ENCODE data around the gene PBX3. TPM values are rescaled to one million over a fixed set of nuclear protein-coding genes. Genes with fewer than 3 reads are reported as not detected.
A peak's percentile ranks its signal among the peaks of the same experiment; 100 is the strongest.
"Not testable (repeated sequence)": the region's sequence is repeated elsewhere in the genome, so short reads cannot be mapped to it uniquely, and the experiment has no call there.

PBX3 gene
- total RNA-seq, 1 donor from 2014 or later: 4.6 TPM

DNA sequence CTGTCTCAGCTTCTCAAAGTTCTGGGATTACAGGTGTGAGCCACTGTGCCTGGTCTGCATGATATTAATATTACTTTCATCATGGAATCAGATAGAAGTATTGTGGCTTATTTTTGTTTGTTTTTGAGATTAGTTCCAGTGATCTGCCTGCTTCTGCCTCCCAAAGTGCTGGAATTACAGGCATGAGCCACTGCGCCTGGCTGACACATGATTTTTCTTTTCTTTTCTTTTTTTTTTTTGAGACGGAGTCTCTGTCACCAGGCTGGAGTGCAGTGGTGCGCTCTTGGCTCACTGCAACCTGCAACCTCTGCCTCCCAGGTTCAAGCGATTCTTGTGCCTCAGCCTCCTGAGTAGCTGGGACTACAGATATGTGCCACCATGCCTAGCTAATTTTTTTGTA is 29.6 kb downstream of the PBX3 start:
- DNase-seq (ENCODE audit: low read depth in 2 of 2): not testable (repeated sequence)

DNA sequence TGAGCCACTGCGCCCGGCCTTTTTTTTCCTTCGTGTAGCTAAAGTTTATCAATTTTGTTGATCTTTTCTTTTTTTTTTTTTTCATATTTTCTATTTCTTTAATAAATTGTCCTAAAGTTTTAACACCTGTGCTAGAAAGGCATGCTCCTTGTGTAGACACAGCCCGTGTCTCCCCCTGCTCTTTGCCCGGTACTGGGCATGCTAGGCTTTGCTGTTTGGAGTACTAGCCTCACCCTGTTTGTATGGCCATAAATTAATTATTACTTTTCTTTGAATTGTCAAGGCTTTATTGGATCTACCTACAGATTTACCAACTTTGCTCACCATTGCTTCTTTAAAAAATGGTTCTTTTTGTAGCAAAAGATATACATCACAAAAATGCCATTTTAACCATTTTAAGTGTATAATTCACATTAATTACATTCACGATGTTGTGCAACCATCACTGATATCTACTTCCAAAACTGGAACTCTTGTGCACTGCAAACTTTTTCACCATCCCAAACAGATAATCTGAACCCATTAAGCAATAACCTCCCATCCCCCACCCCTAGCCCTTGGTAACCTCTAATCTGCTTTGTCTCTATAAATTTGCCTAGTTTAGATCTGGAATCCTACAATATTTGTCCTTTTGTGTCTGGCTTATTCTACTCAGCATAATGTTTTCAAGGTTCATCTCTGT is 31.5 kb downstream of the PBX3 start:
- not testable (repeated sequence) for DNase-seq (ENCODE audit: low read depth in 2 of 2)

DNA sequence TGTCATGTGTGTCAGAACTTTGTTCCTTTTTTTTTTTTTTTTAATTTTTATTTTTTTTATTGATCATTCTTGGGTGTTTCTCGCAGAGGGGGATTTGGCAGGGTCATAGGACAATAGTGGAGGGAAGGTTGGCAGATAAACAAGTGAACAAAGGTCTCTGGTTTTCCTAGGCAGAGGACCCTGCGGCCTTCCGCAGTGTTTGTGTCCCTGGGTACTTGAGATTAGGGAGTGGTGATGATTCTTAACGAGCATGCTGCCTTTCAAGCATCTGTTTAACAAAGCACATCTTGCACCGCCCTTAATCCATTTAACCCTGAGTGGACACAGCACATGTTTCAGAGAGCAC is 32.0 kb downstream of the PBX3 start:
- not testable (repeated sequence) for DNase-seq (ENCODE audit: low read depth in 2 of 2)

DNA sequence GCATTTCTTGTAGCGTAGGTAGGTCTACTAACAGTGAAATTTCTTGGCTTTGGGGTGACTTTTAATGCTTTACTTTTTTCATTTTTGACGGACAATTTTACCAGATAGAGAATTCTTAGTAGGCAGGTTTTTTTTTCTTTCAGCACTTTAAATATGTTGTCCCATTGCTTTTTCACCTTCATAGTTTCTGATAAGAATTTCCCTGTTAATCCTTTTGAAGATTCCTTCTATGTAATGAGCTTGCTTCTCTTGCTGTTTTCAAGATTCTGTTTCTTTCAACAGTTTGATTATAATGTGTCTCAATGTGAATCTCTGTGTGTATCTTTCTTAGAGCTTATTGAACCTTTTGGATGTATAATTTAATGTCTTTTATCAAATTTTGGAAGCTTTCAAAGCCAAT is 35.5 kb downstream of the PBX3 start:
- no peak for DNase-seq (ENCODE audit: low read depth in 2 of 2)

DNA sequence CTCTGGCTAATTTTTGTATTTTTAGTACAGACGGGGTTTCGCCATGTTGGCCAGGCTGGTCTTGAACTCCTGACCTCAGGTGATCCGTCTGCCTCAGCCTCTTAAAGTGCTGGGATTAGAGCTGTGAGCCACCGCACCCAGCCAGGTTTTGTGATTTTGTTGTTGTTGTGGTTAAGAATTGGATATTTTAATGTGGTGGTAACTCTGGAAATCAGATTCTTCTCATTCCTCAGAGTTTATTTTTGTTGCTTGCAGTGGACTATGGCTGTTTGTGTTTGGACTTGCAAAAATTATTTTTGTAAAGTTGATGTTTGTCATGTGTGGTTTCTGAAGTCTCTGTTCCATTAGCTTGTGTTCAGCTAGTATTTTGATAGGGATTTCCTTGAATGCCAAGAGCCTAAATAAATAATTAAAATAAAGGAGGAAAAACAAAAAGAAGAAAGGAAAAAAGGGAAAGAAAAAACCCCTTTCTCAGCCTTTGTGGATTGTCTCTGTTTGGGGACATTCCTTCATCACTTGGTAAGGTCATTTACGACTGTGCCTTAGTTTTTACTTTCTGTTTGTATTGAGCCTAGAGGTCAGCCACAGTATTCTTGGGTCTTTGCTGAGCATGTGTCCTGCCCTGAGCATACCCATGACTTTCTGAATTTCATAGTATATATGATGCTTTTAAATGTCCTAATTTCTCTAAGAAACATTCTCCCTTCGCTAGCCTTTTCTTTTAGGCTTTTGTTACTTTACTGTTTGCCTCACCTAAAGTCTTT is 37.3 kb downstream of the PBX3 start:
- no peak for DNase-seq (ENCODE audit: low read depth in 2 of 2)

DNA sequence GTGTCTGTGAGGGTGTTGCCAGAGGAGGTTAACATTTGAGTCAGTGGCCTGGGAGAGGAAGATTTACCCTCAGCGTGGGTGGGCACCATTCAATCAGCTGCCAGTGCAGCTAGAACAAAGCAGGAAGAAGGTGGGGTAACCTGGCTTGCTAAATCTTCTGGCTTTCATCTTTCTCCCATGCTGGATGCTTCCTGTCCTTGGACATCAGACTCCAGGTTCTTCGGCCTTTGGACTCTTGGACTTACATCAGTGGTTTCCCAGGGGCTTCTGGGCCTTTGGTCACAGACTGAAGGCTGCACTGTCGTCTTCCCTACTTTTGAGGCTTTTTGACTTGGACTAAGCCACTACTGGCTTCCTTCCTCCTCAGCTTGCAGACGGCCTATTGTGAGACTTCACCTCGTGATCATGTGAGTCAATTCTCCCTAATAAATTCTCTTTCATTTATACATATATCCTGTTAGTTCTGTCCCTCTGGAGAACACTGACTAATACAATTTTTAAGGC is 38.1 kb downstream of the PBX3 start:
- DNase-seq (ENCODE audit: low read depth in 2 of 2): peak in 1 of 2 donors; percentile 80

DNA sequence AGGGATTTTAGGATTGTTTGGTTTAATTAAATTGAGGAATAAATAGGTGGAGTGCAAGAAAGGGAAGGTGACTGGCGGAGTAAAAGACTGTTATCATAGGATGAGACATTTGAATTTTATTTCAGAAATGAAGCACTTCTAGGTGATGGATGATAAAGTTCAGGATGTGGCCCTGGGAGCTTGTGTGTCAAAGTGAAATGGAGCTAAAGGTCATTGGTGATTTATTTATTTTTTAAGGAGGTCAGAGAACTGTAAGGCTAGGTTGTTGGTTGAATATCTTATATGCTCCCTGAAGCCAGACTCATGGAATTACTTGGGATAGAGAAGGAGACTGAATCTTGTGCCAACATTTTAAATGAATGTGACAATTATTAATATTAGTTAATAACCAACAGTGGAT is 40.5 kb downstream of the PBX3 start:
- no peak for DNase-seq (ENCODE audit: low read depth in 2 of 2)

DNA sequence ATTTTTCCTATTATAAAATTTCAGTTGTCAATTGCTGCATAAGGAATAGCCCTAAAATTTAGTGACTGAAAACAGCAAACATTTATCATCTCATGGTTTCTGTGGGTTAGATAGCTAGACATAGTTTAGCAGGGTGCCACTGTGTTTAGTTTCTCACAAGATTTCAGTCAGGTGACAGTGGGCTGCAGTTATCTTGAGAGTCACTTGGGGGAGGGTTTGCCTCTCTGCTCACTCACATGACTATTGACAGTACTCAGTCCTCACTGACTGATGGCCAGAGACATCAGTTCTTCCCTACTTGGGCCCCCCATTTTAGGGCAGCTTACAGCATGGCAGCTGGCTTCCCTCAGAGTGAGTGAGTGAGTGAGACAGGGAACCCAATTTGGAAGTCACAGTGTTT is 42.0 kb downstream of the PBX3 start:
- no peak for DNase-seq (ENCODE audit: low read depth in 2 of 2)

DNA sequence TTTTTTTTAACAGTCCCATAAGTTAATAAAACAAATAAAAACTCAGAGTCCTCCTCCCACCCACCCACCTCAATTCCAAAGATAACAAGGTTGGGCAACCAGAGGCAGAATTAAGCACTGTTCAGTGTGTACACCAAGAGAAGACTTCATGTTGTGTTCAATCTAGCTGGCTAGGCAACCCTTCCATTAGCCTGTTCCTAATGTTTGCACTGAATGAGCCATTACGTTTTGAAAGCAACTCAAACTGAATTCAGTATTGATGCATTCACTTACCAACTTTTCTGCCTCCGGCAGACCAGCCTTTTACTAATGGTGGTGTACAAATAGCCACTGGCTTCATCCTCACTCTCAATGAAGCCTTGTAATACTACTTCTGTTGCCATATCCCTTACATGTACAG is 47.5 kb downstream of the PBX3 start:
- no peak for DNase-seq (ENCODE audit: low read depth in 2 of 2)

DNA sequence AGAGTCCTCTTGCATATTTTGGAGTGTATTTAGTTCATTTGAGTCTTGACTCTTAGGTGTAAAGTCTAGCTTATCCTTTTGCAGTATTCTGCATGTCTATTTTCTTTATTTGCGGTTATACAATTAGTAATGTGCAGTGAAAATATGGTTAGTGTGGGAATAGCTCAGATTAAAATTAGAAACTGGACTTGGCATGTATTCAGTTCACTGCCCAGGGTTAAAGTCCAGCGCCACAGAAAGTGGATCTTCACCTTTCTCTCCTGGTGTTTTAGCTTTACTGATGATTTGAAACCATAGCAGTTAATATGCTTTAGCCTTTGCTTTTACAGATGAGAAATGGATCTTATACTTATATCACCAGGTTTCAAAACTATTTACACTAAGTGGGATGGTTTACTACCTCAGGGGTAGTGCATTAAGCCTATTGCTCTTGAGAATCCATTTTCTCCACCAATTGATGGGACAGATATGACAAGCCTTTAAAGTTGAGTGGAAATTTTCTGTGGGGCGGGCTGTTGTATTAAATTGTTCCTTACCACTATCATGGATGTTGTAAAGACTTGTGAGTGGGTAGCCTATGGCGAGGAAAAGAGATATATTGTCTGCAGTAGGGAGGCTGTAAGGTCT is 48.9 kb downstream of the PBX3 start:
- no peak for DNase-seq (ENCODE audit: low read depth in 2 of 2)

DNA sequence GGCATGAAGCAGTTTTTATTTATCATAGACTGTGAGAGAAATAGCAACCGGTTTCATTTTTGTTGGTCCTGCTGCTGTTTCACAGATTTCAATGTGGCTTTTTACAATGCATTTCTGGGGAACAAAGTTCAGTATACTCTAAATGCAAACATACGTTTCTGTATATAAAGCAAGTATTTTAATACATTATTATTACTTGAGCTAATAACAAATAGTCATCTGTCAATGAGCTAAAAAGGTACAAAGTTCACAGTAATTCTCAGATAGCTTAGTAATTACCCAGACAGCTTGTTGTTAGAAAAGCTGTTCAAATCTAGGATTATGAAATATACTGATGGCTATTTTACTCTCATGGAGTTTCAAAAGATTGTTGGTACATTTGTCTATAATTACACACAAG is 50.8 kb downstream of the PBX3 start:
- DNase-seq (ENCODE audit: low read depth in 2 of 2): no peak

DNA sequence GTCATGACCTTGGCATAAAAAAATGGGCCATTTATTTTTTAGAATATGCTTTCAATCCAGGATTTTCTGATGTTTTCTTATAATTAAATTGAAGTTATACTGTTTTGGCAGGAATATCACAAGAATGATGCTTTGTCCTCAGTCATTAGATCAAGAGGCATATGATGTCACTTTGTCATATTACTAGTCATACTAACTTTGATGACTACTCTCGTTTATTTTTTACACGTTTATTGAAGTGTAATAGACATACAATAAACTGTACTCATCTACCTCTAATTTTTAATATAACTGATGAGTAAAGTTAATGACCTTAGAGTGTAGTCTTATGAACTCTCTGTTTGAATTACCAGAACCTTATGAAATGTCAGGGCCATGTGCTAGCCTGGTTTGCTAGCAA is 56.4 kb downstream of the PBX3 start:
- no peak for DNase-seq (ENCODE audit: low read depth in 2 of 2)

DNA sequence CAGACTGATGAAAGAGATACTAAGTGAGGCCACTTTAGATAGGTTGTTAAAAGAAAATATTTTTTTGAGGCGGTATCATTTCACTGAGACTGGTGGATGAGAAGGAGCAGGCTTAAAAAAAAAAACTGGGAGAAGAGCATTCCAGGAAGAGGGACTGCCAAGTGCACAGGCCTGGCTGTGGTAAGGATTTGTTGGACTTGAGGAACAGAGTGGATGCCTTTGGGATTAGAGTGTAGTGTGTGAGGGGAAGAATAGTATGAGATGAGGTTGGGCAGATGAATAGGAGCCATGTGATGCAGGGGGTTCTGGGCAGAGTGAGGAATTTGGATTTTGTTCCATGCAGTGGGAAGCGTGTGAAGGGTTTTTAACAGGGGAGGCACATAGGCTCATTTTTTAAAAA is 57.9 kb downstream of the PBX3 start:
- DNase-seq (ENCODE audit: low read depth in 2 of 2): no peak

DNA sequence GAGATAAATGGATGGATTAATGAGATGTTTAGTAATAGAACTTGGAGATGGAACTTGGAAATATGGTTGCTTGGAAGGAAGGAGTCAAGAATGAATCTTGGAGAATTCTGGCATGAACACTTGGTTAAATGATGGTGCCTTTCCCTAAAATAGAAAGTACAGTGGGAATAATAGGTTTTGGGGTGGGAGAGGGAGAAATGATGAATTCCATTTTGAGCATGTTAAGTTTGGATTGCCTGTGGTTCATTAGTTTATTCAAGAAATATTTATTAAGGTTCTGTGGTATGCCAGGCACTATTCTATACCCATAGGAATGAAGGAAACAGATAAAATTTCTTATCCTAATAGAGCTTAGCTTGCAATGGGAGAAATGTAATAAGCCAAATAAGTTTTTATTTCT is 58.4 kb downstream of the PBX3 start:
- no peak for DNase-seq (ENCODE audit: low read depth in 2 of 2)

DNA sequence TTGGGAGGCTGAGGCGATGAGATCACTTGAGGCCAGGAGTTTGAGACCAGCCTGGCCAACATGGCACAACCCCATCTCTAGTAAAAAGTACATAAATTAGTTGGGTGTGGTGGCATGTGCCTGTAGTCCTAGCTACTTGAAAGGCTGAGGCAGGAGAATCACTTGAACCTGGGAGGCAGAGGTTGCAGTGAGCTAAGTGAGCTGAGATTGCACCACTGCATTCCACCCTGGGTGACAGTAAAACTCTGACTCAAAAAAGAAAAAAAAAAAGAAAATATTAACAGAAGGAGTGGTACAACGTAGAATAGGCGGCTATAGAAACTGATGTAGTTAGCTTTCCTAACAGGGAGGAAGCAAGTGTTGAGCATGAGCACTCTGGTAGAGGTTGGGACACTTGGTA is 59.9 kb downstream of the PBX3 start:
- no peak for DNase-seq (ENCODE audit: low read depth in 2 of 2)

DNA sequence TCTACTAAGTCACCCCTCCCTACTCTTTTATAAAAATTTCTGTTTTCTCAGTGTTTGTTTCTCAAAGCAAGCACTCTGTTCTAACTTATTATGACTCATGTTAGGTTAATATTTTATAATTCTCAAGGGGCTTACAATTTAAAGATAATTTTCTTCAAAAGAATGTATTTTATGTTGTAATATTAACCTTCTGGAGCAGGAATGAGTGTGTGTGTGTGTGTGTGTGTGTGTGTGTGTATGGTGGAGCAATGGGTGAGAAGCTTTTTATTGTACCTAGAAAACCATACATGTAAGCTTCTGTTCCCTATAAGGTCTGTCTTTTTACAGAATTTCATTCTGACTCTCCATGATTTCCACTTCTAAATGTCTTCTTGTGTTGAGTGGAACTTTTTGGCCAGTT is 63.0 kb downstream of the PBX3 start:
- no peak for DNase-seq (ENCODE audit: low read depth in 2 of 2)

DNA sequence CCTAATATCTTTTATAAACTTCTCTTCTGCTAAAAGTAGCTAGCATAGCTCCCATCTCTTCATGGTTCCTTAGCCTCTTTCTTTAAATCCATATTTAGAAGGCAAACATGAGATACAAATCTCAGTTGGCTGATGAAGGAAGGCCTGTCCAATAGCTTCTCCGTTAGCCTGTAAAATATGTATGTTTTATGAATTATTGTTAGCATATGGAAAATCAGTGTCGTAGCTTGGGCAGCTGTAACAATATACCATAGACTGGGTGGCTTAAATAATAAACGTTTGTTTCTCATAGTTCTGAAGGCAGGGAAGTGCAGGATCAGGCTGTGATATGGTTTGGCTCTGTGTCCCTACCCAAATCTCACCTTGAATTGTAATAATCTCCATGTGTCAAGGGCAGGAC is 63.8 kb downstream of the PBX3 start:
- DNase-seq (ENCODE audit: low read depth in 2 of 2): no peak

DNA sequence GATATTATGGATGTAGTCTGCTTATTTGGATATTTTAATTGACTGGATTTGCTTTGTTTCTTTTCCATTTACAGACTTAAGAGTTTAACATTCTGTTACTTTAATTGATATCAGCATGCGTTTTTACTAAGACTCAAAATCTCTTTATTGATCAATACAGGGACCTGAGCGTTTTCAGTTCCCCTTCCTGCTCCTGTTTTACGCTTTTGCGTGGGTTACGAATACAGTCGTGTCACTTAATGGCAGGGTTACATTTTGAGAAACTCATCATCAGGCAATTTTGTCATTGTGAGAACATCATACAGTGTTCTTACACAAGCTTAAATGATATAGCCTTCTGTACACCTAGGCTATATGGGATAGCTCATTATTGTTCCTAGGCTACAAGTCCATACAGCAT is 65.2 kb downstream of the PBX3 start:
- DNase-seq (ENCODE audit: low read depth in 2 of 2): no peak

DNA sequence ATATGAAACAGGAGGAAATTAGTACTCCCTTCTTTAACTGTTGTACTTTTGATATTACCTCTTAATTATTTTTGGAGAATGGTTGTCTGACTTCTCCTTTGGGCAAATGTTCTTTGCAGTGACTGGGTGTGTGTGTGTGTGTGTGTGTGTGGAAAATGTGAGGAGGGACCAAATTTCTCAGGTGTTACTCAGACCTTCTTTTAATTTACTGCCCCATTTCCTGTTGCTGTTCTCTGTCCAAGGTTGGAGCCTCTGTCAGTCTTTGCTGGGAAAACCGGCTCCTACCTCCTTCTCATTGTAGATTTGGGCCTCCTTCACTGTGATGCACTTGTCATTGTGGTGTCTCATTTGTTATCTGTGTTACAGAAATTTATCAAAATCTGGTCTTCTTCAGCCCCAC is 68.4 kb downstream of the PBX3 start:
- DNase-seq (ENCODE audit: low read depth in 2 of 2): peak in 1 of 2 donors; percentile 20

DNA sequence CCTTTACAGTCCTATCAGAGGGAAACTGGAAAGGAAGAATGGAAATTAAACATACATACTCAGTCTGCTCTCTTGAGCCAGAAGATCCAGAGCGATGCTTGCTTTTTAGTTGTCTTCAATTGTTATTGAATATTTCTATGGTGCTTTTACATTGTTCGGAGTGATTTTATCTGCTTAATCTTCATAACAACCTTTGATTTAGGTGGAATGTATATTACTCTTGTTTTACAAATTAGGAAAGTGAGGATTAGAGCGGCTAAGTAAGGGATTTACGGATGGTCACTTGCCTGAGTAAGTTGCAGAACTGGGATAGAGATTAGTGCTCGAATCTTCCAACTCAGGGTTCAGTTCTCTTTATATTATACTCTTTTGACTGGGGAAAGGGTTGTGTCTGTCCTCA is 69.1 kb downstream of the PBX3 start:
- DNase-seq (ENCODE audit: low read depth in 2 of 2): no peak

DNA sequence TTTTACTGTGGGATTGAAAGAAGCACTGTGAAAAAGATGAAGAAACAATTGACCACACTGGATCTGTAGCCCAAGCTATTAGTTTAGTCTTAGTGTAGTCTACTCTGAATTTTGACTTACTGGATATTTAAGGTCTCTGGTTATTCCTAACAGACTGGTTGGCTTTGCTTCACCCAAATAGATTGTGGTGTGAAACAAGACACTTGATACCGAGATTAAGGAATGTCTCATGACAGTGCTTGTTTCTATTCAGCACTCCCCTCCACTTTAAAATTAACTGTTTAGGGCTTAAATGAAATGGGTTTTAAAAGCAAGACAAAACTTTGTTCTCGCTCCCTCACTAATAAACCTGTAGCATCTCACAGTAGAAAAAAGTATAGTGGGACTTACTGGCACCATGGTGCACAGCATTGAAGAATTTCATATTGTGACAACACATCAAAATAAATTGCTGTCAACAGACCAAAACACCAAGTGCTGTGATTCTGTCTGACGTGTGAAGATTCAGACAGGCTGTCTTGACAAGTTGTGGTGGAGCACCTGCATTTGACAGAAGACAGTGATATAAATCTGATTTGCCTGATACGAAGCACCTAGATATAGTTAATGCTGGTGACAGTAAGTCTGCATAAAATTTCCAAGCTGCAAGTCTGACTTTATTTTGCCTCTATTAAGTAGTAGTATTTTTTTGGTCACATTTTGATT is 73.1 kb downstream of the PBX3 start:
- DNase-seq (ENCODE audit: low read depth in 2 of 2): no peak

DNA sequence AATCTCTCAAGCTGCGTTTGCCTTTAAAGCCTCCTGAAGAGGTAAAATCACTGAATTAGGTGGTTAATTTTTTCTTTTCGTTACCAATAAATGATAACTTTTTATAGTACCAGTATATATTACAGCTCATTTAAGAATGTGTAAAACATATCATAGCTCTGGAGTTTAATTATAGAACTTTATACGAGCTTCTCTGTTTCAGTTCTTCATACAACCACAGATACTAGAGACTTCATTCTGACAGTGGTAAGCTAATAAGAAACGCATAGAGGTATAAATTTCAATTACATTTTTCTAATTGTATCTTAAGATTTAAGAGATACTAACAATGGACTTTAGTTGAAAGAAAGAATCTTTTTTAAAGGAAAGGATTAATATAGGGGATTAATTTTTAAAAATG is 73.9 kb downstream of the PBX3 start:
- DNase-seq (ENCODE audit: low read depth in 2 of 2): no peak
